ENCODE results near the gene KLHL22. TPM values are rescaled to one million over a fixed set of nuclear protein-coding genes. Genes with fewer than 3 reads are reported as not detected.
A peak's percentile ranks its signal among the peaks of the same experiment; 100 is the strongest.
"Not testable (repeated sequence)": the region's sequence is repeated elsewhere in the genome, so short reads cannot be mapped to it uniquely, and the experiment has no call there.

KLHL22 gene
- total RNA-seq, 1 donor from 2014 or later, result 13.3 TPM

- not testable (repeated sequence) for ATAC-seq; DNase-seq (ENCODE audit: low spot score)
Observed at GRCh38 chr22:20504293-20504922, 8.8 kb upstream of the KLHL22 start.

- ATAC-seq (no peak), DNase-seq (ENCODE audit: low spot score) (no peak)
Observed at GRCh38 chr22:20503816-20504215, 8.2 kb upstream of the KLHL22 start.

- no peak for ATAC-seq
- no peak for DNase-seq (ENCODE audit: low spot score)
Observed at GRCh38 chr22:20499769-20500168, 4.2 kb upstream of the KLHL22 start.

GRCh38 chr22:20498913-20499312 is 3.3 kb upstream of the KLHL22 start:
- ATAC-seq (no peak), DNase-seq (ENCODE audit: low spot score) (no peak)

- DNase-seq (ENCODE audit: low spot score) (no peak), ATAC-seq (no peak)
Observed at GRCh38 chr22:20497426-20497825, 1.8 kb upstream of the KLHL22 start.

- DNase-seq (ENCODE audit: low spot score) (peak; percentile 95), ATAC-seq (peak; percentile 90)
Observed at GRCh38 chr22:20495861-20496681, 476 bp upstream of the KLHL22 start.

- ATAC-seq, result no peak
- no peak for DNase-seq (ENCODE audit: low spot score)
Observed at GRCh38 chr22:20491346-20491745, 4.2 kb downstream of the KLHL22 start.

GRCh38 chr22:20490941-20491307 is 4.7 kb downstream of the KLHL22 start:
- ATAC-seq (no peak), DNase-seq (ENCODE audit: low spot score) (no peak)

- DNase-seq (ENCODE audit: low spot score) (no peak), ATAC-seq (no peak)
Observed at GRCh38 chr22:20490183-20490940, 5.2 kb downstream of the KLHL22 start.

GRCh38 chr22:20488946-20489345 is 6.6 kb downstream of the KLHL22 start:
- DNase-seq (ENCODE audit: low spot score), result no peak
- ATAC-seq, result no peak

- ATAC-seq, result no peak
- no peak for DNase-seq (ENCODE audit: low spot score)
Observed at GRCh38 chr22:20487715-20488114, 7.9 kb downstream of the KLHL22 start.

- no peak for DNase-seq (ENCODE audit: low spot score)
- ATAC-seq, result no peak
Observed at GRCh38 chr22:20486229-20486628, 9.4 kb downstream of the KLHL22 start.

GRCh38 chr22:20484948-20485683 is 10.5 kb downstream of the KLHL22 start:
- no peak for ATAC-seq
- DNase-seq (ENCODE audit: low spot score), result no peak

- DNase-seq (ENCODE audit: low spot score) (no peak), ATAC-seq (no peak)
Observed at GRCh38 chr22:20483771-20484170, 11.8 kb downstream of the KLHL22 start.

GRCh38 chr22:20483143-20483506 is 12.5 kb downstream of the KLHL22 start:
- not testable (repeated sequence) for ATAC-seq

GRCh38 chr22:20479612-20480196 is 15.9 kb downstream of the KLHL22 start:
- ATAC-seq, result peak; percentile 59
- DNase-seq (ENCODE audit: low spot score), result no peak

More at GRCh38 chr22:20483143-20483506, 12.5 kb downstream of the KLHL22 start:
- DNase-seq (ENCODE audit: low spot score), result not testable (repeated sequence)

GRCh38 chr22:20478059-20478458 is 17.5 kb downstream of the KLHL22 start:
- DNase-seq (ENCODE audit: low spot score); ATAC-seq: not testable (repeated sequence)

- ATAC-seq, result not testable (repeated sequence)
Observed at GRCh38 chr22:20475569-20475968, 20.0 kb downstream of the KLHL22 start.

GRCh38 chr22:20475115-20475436 is 20.5 kb downstream of the KLHL22 start:
- DNase-seq (ENCODE audit: low spot score) (no peak), ATAC-seq (no peak)

More at GRCh38 chr22:20475569-20475968, 20.0 kb downstream of the KLHL22 start:
- not testable (repeated sequence) for DNase-seq (ENCODE audit: low spot score)

- ATAC-seq (no peak), DNase-seq (ENCODE audit: low spot score) (no peak)
Observed at GRCh38 chr22:20472629-20473442, 22.8 kb downstream of the KLHL22 start.
